T-helper 22 cell (primary cell): ENCODE measurements around the gene TRIL.

Experiments
- DNase-seq: peaks from one replicate; pipeline ENCODE4 v3.0.0-alpha.2; 2020; ENCODE audit warnings: low read depth

The TRIL gene

GRCh38 chr7:28983396-28984190 is 25.5 kb upstream of the TRIL start:
- DNase-seq, result no peak

- DNase-seq, result no peak
These were observed 23.0 kb upstream of the TRIL start for GRCh38 chr7:28981161-28981465.

- DNase-seq, result no peak
These were observed 22.5 kb upstream of the TRIL start for GRCh38 chr7:28980451-28981160.

- DNase-seq, result no peak
These were observed 21.6 kb upstream of the TRIL start for GRCh38 chr7:28979776-28980175.

- no peak for DNase-seq
These were observed 19.8 kb upstream of the TRIL start for GRCh38 chr7:28977881-28978280.

- no peak for DNase-seq
These were observed 17.9 kb upstream of the TRIL start for GRCh38 chr7:28976022-28976421.

- no peak for DNase-seq
These were observed 15.5 kb upstream of the TRIL start for GRCh38 chr7:28973591-28973990.

GRCh38 chr7:28964056-28964455 is 5.9 kb upstream of the TRIL start:
- no peak for DNase-seq

GRCh38 chr7:28961972-28962371 is 3.8 kb upstream of the TRIL start:
- no peak for DNase-seq

- no peak for DNase-seq
These were observed 2.1 kb upstream of the TRIL start for GRCh38 chr7:28960071-28960840.

GRCh38 chr7:28958980-28959347 is 834 bp upstream of the TRIL start:
- DNase-seq, result no peak

- no peak for DNase-seq
These were observed 337 bp downstream of the TRIL start for GRCh38 chr7:28957751-28958234.

GRCh38 chr7:28957064-28957750 is 923 bp downstream of the TRIL start:
- DNase-seq, result no peak

GRCh38 chr7:28956608-28957063 is 1.5 kb downstream of the TRIL start:
- no peak for DNase-seq

GRCh38 chr7:28955718-28956607 is 2.2 kb downstream of the TRIL start:
- DNase-seq, result no peak

- DNase-seq, result no peak
These were observed 2.8 kb downstream of the TRIL start for GRCh38 chr7:28955356-28955717.

- DNase-seq, result no peak
These were observed 3.2 kb downstream of the TRIL start for GRCh38 chr7:28954946-28955345.

GRCh38 chr7:28954471-28954870 is 3.7 kb downstream of the TRIL start:
- DNase-seq, result no peak

- DNase-seq, result no peak
These were observed 4.5 kb downstream of the TRIL start for GRCh38 chr7:28953633-28954032.

GRCh38 chr7:28942168-28942567 is 16.0 kb downstream of the TRIL start:
- no peak for DNase-seq

GRCh38 chr7:28941633-28942032 is 16.5 kb downstream of the TRIL start:
- DNase-seq, result no peak
